ENCODE measurements around the gene ZNF644. TPM values are rescaled to one million over a fixed set of nuclear protein-coding genes. Genes with fewer than 3 reads are reported as not detected.

ZNF644 gene
- polyA plus RNA-seq, 1 of the 3 experiments (the other 2 are of a cell fraction): 5.6 TPM

GRCh38 chr1:90911353-90911752 is 110.5 kb downstream of the ZNF644 start (continued):
- no peak for TF ChIP-seq ZBTB33 (IDR thresholded peaks at IDR 0.05; ENCODE audit: borderline replicate concordance, low read depth)
- no peak for TF ChIP-seq MXI1 (IDR thresholded peaks at IDR 0.05; ENCODE audit: low read depth, low read length)
- no peak for TF ChIP-seq TCF12 (IDR thresholded peaks at IDR 0.05)
- no peak for TF ChIP-seq EP300 (IDR thresholded peaks at IDR 0.05; ENCODE audit: borderline replicate concordance in 1 of 2, low read depth in 1 of 2, low read length in 1 of 2)
- no peak for TF ChIP-seq RAD21 (IDR thresholded peaks at IDR 0.05; ENCODE audit: low read length)
- no peak for TF ChIP-seq NFIC (IDR thresholded peaks at IDR 0.05; ENCODE audit: borderline replicate concordance)
- TF ChIP-seq FOSL2 (IDR thresholded peaks at IDR 0.05; ENCODE audit: borderline replicate concordance, low read depth): no peak
- no peak for TF ChIP-seq USF2 (IDR thresholded peaks at IDR 0.05; ENCODE audit: borderline replicate concordance, low read depth, low read length)
- no peak for TF ChIP-seq MEF2A (IDR thresholded peaks at IDR 0.05; ENCODE audit: borderline replicate concordance, low read depth)
- TF ChIP-seq ELF1 (IDR thresholded peaks at IDR 0.05): no peak
- TF ChIP-seq CHD2 (IDR thresholded peaks at IDR 0.05; ENCODE audit: low read length, partially characterized antibody): no peak

DNA sequence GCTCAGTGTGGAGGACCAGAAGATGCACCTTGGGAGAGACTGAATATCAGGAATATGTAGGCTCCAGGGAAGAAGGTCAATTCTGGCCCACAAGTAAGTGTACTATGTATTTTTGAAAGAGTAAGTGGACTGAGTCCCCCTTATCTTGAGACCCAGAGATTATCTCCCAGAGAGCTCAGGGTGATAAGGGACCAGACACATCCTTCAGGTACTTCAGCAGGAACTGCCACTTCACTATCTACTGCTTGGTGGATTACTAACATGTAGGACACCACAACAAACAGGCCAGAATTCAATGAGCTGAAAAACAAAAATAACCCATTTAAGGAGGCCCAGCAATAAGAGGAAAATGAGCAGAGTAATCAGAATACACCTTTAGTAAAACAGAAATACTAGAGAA is 119.2 kb downstream of the ZNF644 start:
- ChIA-PET CTCF (no interaction called here), POLR2A (no interaction called here)
- TF ChIP-seq FOXM1 (IDR thresholded peaks at IDR 0.05; ENCODE audit: low read depth): no peak
- no peak for TF ChIP-seq NFIC (IDR thresholded peaks at IDR 0.05; ENCODE audit: borderline replicate concordance)
- TF ChIP-seq SIN3A (IDR thresholded peaks at IDR 0.05; ENCODE audit: borderline replicate concordance, low read depth, low read length): no peak
- no peak for TF ChIP-seq IRF3 (IDR thresholded peaks at IDR 0.05; ENCODE audit: low read depth, low read length)
- TF ChIP-seq, protein P1, sequence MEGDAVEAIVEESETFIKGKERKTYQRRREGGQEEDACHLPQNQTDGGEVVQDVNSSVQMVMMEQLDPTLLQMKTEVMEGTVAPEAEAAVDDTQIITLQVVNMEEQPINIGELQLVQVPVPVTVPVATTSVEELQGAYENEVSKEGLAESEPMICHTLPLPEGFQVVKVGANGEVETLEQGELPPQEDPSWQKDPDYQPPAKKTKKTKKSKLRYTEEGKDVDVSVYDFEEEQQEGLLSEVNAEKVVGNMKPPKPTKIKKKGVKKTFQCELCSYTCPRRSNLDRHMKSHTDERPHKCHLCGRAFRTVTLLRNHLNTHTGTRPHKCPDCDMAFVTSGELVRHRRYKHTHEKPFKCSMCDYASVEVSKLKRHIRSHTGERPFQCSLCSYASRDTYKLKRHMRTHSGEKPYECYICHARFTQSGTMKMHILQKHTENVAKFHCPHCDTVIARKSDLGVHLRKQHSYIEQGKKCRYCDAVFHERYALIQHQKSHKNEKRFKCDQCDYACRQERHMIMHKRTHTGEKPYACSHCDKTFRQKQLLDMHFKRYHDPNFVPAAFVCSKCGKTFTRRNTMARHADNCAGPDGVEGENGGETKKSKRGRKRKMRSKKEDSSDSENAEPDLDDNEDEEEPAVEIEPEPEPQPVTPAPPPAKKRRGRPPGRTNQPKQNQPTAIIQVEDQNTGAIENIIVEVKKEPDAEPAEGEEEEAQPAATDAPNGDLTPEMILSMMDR (IDR thresholded peaks at IDR 0.05): no peak
- no peak for TF ChIP-seq CHD2 (IDR thresholded peaks at IDR 0.05; ENCODE audit: low read length, partially characterized antibody)
- TF ChIP-seq RXRA (IDR thresholded peaks at IDR 0.05; ENCODE audit: borderline replicate concordance, low read depth): no peak
- TF ChIP-seq ZBTB33 (IDR thresholded peaks at IDR 0.05; ENCODE audit: borderline replicate concordance, low read depth): no peak
- TF ChIP-seq TEAD4 (IDR thresholded peaks at IDR 0.05; ENCODE audit: borderline replicate concordance, insufficient read depth): no peak
- no peak for TF ChIP-seq MXI1 (IDR thresholded peaks at IDR 0.05; ENCODE audit: low read depth, low read length)
- no peak for TF ChIP-seq RFX5 (IDR thresholded peaks at IDR 0.05; ENCODE audit: low read length)
- no peak for TF ChIP-seq TCF12 (IDR thresholded peaks at IDR 0.05)
- TF ChIP-seq TAF1 (IDR thresholded peaks at IDR 0.05; ENCODE audit: borderline replicate concordance, low read depth, low read length): no peak
- TF ChIP-seq FOXJ3 (CRISPR knock-in tag; IDR thresholded peaks at IDR 0.05): no peak
- TF ChIP-seq POLR2AphosphoS5 (IDR thresholded peaks at IDR 0.05; ENCODE audit: low read depth, low read length): no peak
- TF ChIP-seq RAD21 (IDR thresholded peaks at IDR 0.05; ENCODE audit: low read length): no peak
- TF ChIP-seq USF2 (IDR thresholded peaks at IDR 0.05; ENCODE audit: borderline replicate concordance, low read depth, low read length): no peak
- no peak for TF ChIP-seq GATA2 (CRISPR knock-in tag; IDR thresholded peaks at IDR 0.05)
- no peak for TF ChIP-seq YY1 (IDR thresholded peaks at IDR 0.05; ENCODE audit: low read depth)

More for the DNA sequence above, 119.2 kb downstream of the ZNF644 start:
- Histone ChIP-seq H3K79me2 (ENCODE audit: insufficient read depth) (peaks cover 13% of the 10 kb centered on the region), H2AFZ (ENCODE audit: low read depth) (no peak overlapping the region), H3K4me1 (ENCODE audit: control insufficient read depth in 1 of 2, insufficient read depth in 2 of 2, low read depth in 1 of 2, low read length in 1 of 2) (no peaks in the 10 kb centered on the region), H3F3A (replicated peaks; ENCODE audit: insufficient read depth) (no peaks in the 10 kb centered on the region), H3K27ac (ENCODE audit: low read depth in 2 of 2, low read length in 1 of 2) (no peak overlapping the region), H3K9me2 (0 out of 2 replicates have a peak, but pooled peaks cover 7% of the 10 kb centered on the region), H3K9ac (no peak overlapping the region), H4K20me1 (ENCODE audit: insufficient read depth) (no peaks in the 10 kb centered on the region), H3K4me2 (no peak overlapping the region), H3K27me3 (ENCODE audit: insufficient read depth) (no peaks in the 10 kb centered on the region), H3K36me3 (replicated peaks in 1 of 2; ENCODE audit: control insufficient read depth in 1 of 2, insufficient read depth in 2 of 2, low read length in 1 of 2) (peaks cover 16 to 47% of the 10 kb centered on the region in 2 experiments), H3K4me3 (ENCODE audit: low read depth in 2 of 2, low read length in 1 of 2) (no peak overlapping the region), H3K9me3 (no peaks in the 10 kb centered on the region)
- no peak for DNase-seq
